ENCODE data around the gene KMT2E. TPM values are rescaled to one million over a fixed set of nuclear protein-coding genes. Genes with fewer than 3 reads are reported as not detected.
A peak's percentile ranks its signal among the peaks of the same experiment; 100 is the strongest.
"Not testable (repeated sequence)": the region's sequence is repeated elsewhere in the genome, so short reads cannot be mapped to it uniquely, and the experiment has no call there.

The KMT2E gene
- total and polyA plus RNA-seq, 3 donors from 2014 or later: 21.1 to 133 (median 96.6) TPM

GRCh38 chr7:105000927-105001336 is 13.1 kb upstream of the KMT2E start:
- Histone ChIP-seq H3K9me3 (no peaks in the 10 kb centered on the region), H3K36me3 (ENCODE audit: low read depth, missing control alignments) (no peaks in the 10 kb centered on the region), H3K27me3 (no peaks in the 10 kb centered on the region), H3K4me1 (peaks cover 36% of the 10 kb centered on the region), H3K27ac (no peak overlapping the region), H3K4me3 (no peak overlapping the region)
- no peak for DNase-seq
- intact Hi-C loops (cut with DNase I; ENCODE audit: low total_unique reads): no loop called here
- 91 to 92% methylated on average over 15 to 18 of the region's 18 CpGs for WGBS, 2 donors
- TF ChIP-seq CTCF (IDR thresholded peaks at IDR 0.05) (no peak), POLR2A (IDR thresholded peaks at IDR 0.05) (no peak)

GRCh38 chr7:105001652-105002184 is 12.3 kb upstream of the KMT2E start:
- H3K36me3 ChIP-seq (ENCODE audit: low read depth, missing control alignments): no peaks in the 10 kb centered on the region
- no peak for TF ChIP-seq CTCF (IDR thresholded peaks at IDR 0.05)
- H3K4me3 ChIP-seq: no peak overlapping the region
- WGBS, 2 donors: 63 to 70% methylated on average over 5 of the region's 5 CpGs
- intact Hi-C loops (cut with DNase I; ENCODE audit: low total_unique reads): no loop called here
- H3K27ac ChIP-seq: no peak overlapping the region
- peaks cover 40% of the 10 kb centered on the region for H3K4me1 ChIP-seq
- DNase-seq: no peak
- no peaks in the 10 kb centered on the region for H3K27me3 ChIP-seq
- H3K9me3 ChIP-seq: no peaks in the 10 kb centered on the region

- WGBS, 2 donors: 29 to 40% methylated on average over 5 of the region's 5 CpGs
- no peak for DNase-seq
- no peaks in the 10 kb centered on the region for H3K9me3 ChIP-seq
- peaks cover 48% of the 10 kb centered on the region for H3K4me1 ChIP-seq
- no peaks in the 10 kb centered on the region for H3K27me3 ChIP-seq
- no peak overlapping the region for H3K4me3 ChIP-seq
- intact Hi-C loops (cut with DNase I; ENCODE audit: low total_unique reads): no loop called here
- peak overlapping the region; percentile 31 to 58 for H3K27ac ChIP-seq
- TF ChIP-seq POLR2A (IDR thresholded peaks at IDR 0.05): no peak
- no peaks in the 10 kb centered on the region for H3K36me3 ChIP-seq (ENCODE audit: low read depth, missing control alignments)
Measured at GRCh38 chr7:105003275-105003674, 10.7 kb upstream of the KMT2E start.

- 65 to 70% methylated on average over 1 of the region's 1 CpG for WGBS, 2 donors
- H3K4me1 ChIP-seq: peaks cover 54% of the 10 kb centered on the region
Measured at GRCh38 chr7:105003872-105004510, 10.0 kb upstream of the KMT2E start.

GRCh38 chr7:105005006-105005405 is 9.0 kb upstream of the KMT2E start:
- H3K4me1 ChIP-seq: peaks cover 61% of the 10 kb centered on the region
- WGBS, 2 donors: 75% methylated on average over 8 of the region's 8 CpGs
- H3K27ac ChIP-seq: peak overlapping the region in 1 of 2 donors; percentile 70
- H3K9me3 ChIP-seq; DNase-seq; intact Hi-C loops (cut with DNase I; ENCODE audit: low total_unique reads); H3K27me3 ChIP-seq; H3K36me3 ChIP-seq (ENCODE audit: low read depth, missing control alignments); H3K4me3 ChIP-seq: not testable (repeated sequence)

More at GRCh38 chr7:105003872-105004510, 10.0 kb upstream of the KMT2E start:
- Histone ChIP-seq H3K4me3 (no peak overlapping the region), H3K27me3 (no peaks in the 10 kb centered on the region), H3K9me3 (no peaks in the 10 kb centered on the region), H3K27ac (peak overlapping the region; percentile 31 to 70), H3K36me3 (ENCODE audit: low read depth, missing control alignments) (no peaks in the 10 kb centered on the region)
- intact Hi-C loops (cut with DNase I; ENCODE audit: low total_unique reads): no loop called here
- no peak for DNase-seq
- no peak for TF ChIP-seq CTCF (IDR thresholded peaks at IDR 0.05)
- no peak for TF ChIP-seq POLR2A (IDR thresholded peaks at IDR 0.05)

GRCh38 chr7:105005486-105005885 is 8.5 kb upstream of the KMT2E start:
- H3K27me3 ChIP-seq; H3K27ac ChIP-seq; H3K36me3 ChIP-seq (ENCODE audit: low read depth, missing control alignments); DNase-seq; H3K9me3 ChIP-seq; intact Hi-C loops (cut with DNase I; ENCODE audit: low total_unique reads); H3K4me3 ChIP-seq: not testable (repeated sequence)
- WGBS, 2 donors: 85 to 97% methylated on average over 12 of the region's 12 CpGs
- H3K4me1 ChIP-seq: peaks cover 64% of the 10 kb centered on the region

Measured in testis (tissue), 3 donors.